ENCODE results near the gene AGAP1.

AGAP1 gene

GRCh38 chr2:235893129-235893698 is 399.4 kb downstream of the AGAP1 start:
- Histone ChIP-seq H3K36me3 (ENCODE audit: control insufficient read depth in 1 of 2, insufficient read depth in 2 of 2, low read length in 2 of 2) (peaks cover 10 to 38% of the 10 kb centered on the region in 2 donors), H3K27ac (ENCODE audit: low read depth, low read length) (no peak overlapping the region), H3K9ac (ENCODE audit: low read depth in 1 of 2, low read length in 2 of 2) (no peak overlapping the region), H3K9me3 (ENCODE audit: control insufficient read depth in 1 of 2, low read length in 2 of 2) (no peaks in the 10 kb centered on the region), H3K27me3 (ENCODE audit: control insufficient read depth in 1 of 2, insufficient read depth in 2 of 2, low read length in 2 of 2) (no peaks in the 10 kb centered on the region), H3K4me3 (ENCODE audit: low read depth in 1 of 2, low read length in 2 of 2) (no peak overlapping the region), H3K4me1 (ENCODE audit: control insufficient read depth in 1 of 2, insufficient read depth in 2 of 2, low read length in 2 of 2) (no peaks in the 10 kb centered on the region)

- Histone ChIP-seq H3K9ac (ENCODE audit: low read depth in 1 of 2, low read length in 2 of 2) (no peak overlapping the region), H3K4me3 (ENCODE audit: low read depth in 1 of 2, low read length in 2 of 2) (no peak overlapping the region), H3K9me3 (ENCODE audit: control insufficient read depth in 1 of 2, low read length in 2 of 2) (no peaks in the 10 kb centered on the region), H3K27me3 (ENCODE audit: control insufficient read depth in 1 of 2, insufficient read depth in 2 of 2, low read length in 2 of 2) (no peaks in the 10 kb centered on the region), H3K36me3 (ENCODE audit: control insufficient read depth in 1 of 2, insufficient read depth in 2 of 2, low read length in 2 of 2) (peaks cover 10 to 38% of the 10 kb centered on the region in 2 donors), H3K4me1 (ENCODE audit: control insufficient read depth in 1 of 2, insufficient read depth in 2 of 2, low read length in 2 of 2) (no peaks in the 10 kb centered on the region), H3K27ac (ENCODE audit: low read depth, low read length) (no peak overlapping the region)
Observed at GRCh38 chr2:235894839-235895238, 401.0 kb downstream of the AGAP1 start.

GRCh38 chr2:235896061-235896460 is 402.2 kb downstream of the AGAP1 start:
- no peaks in the 10 kb centered on the region for H3K9me3 ChIP-seq (ENCODE audit: control insufficient read depth in 1 of 2, low read length in 2 of 2)
- H3K36me3 ChIP-seq (ENCODE audit: control insufficient read depth in 1 of 2, insufficient read depth in 2 of 2, low read length in 2 of 2) = peaks cover 10 to 36% of the 10 kb centered on the region in 2 donors
- H3K4me1 ChIP-seq (ENCODE audit: control insufficient read depth in 1 of 2, insufficient read depth in 2 of 2, low read length in 2 of 2) = no peaks in the 10 kb centered on the region
- no peak overlapping the region for H3K27ac ChIP-seq (ENCODE audit: low read depth, low read length)
- H3K4me3 ChIP-seq (ENCODE audit: low read depth in 1 of 2, low read length in 2 of 2) = no peak overlapping the region
- no peaks in the 10 kb centered on the region for H3K27me3 ChIP-seq (ENCODE audit: control insufficient read depth in 1 of 2, insufficient read depth in 2 of 2, low read length in 2 of 2)
- no peak overlapping the region for H3K9ac ChIP-seq (ENCODE audit: low read depth in 1 of 2, low read length in 2 of 2)

- H3K4me3 ChIP-seq (ENCODE audit: low read depth in 1 of 2, low read length in 2 of 2) = no peak overlapping the region
- peaks cover 10 to 26% of the 10 kb centered on the region in 2 donors for H3K36me3 ChIP-seq (ENCODE audit: control insufficient read depth in 1 of 2, insufficient read depth in 2 of 2, low read length in 2 of 2)
- H3K9me3 ChIP-seq (ENCODE audit: control insufficient read depth in 1 of 2, low read length in 2 of 2) = no peaks in the 10 kb centered on the region
- H3K9ac ChIP-seq (ENCODE audit: low read depth in 1 of 2, low read length in 2 of 2) = no peak overlapping the region
- H3K4me1 ChIP-seq (ENCODE audit: control insufficient read depth in 1 of 2, insufficient read depth in 2 of 2, low read length in 2 of 2) = no peaks in the 10 kb centered on the region
- no peak overlapping the region for H3K27ac ChIP-seq (ENCODE audit: low read depth, low read length)
- no peaks in the 10 kb centered on the region for H3K27me3 ChIP-seq (ENCODE audit: control insufficient read depth in 1 of 2, insufficient read depth in 2 of 2, low read length in 2 of 2)
Observed at GRCh38 chr2:235897992-235898391, 404.1 kb downstream of the AGAP1 start.

- Histone ChIP-seq H3K4me3 (ENCODE audit: low read depth in 1 of 2, low read length in 2 of 2) (no peak overlapping the region), H3K27ac (ENCODE audit: low read depth, low read length) (no peak overlapping the region), H3K9me3 (ENCODE audit: control insufficient read depth in 1 of 2, low read length in 2 of 2) (no peaks in the 10 kb centered on the region), H3K36me3 (ENCODE audit: control insufficient read depth in 1 of 2, insufficient read depth in 2 of 2, low read length in 2 of 2) (peaks cover 8 to 18% of the 10 kb centered on the region in 2 donors), H3K4me1 (ENCODE audit: control insufficient read depth in 1 of 2, insufficient read depth in 2 of 2, low read length in 2 of 2) (no peaks in the 10 kb centered on the region), H3K27me3 (ENCODE audit: control insufficient read depth in 1 of 2, insufficient read depth in 2 of 2, low read length in 2 of 2) (no peaks in the 10 kb centered on the region), H3K9ac (ENCODE audit: low read depth in 1 of 2, low read length in 2 of 2) (no peak overlapping the region)
Observed at GRCh38 chr2:235898766-235899165, 404.9 kb downstream of the AGAP1 start.

- Histone ChIP-seq H3K4me1 (ENCODE audit: control insufficient read depth in 1 of 2, insufficient read depth in 2 of 2, low read length in 2 of 2) (no peaks in the 10 kb centered on the region), H3K27ac (ENCODE audit: low read depth, low read length) (no peak overlapping the region), H3K27me3 (ENCODE audit: control insufficient read depth in 1 of 2, insufficient read depth in 2 of 2, low read length in 2 of 2) (no peaks in the 10 kb centered on the region), H3K4me3 (ENCODE audit: low read depth in 1 of 2, low read length in 2 of 2) (no peak overlapping the region), H3K36me3 (ENCODE audit: control insufficient read depth in 1 of 2, insufficient read depth in 2 of 2, low read length in 2 of 2) (no peaks in the 10 kb centered on the region), H3K9ac (ENCODE audit: low read depth in 1 of 2, low read length in 2 of 2) (no peak overlapping the region), H3K9me3 (ENCODE audit: control insufficient read depth in 1 of 2, low read length in 2 of 2) (no peaks in the 10 kb centered on the region)
Observed at GRCh38 chr2:235900631-235901030, 406.8 kb downstream of the AGAP1 start.

- Histone ChIP-seq H3K4me3 (ENCODE audit: low read depth in 1 of 2, low read length in 2 of 2) (no peak overlapping the region), H3K9me3 (ENCODE audit: control insufficient read depth in 1 of 2, low read length in 2 of 2) (no peaks in the 10 kb centered on the region), H3K27me3 (ENCODE audit: control insufficient read depth in 1 of 2, insufficient read depth in 2 of 2, low read length in 2 of 2) (no peaks in the 10 kb centered on the region), H3K4me1 (ENCODE audit: control insufficient read depth in 1 of 2, insufficient read depth in 2 of 2, low read length in 2 of 2) (no peaks in the 10 kb centered on the region), H3K9ac (ENCODE audit: low read depth in 1 of 2, low read length in 2 of 2) (no peak overlapping the region), H3K36me3 (ENCODE audit: control insufficient read depth in 1 of 2, insufficient read depth in 2 of 2, low read length in 2 of 2) (no peaks in the 10 kb centered on the region), H3K27ac (ENCODE audit: low read depth, low read length) (no peak overlapping the region)
Observed at GRCh38 chr2:235901243-235901642, 407.4 kb downstream of the AGAP1 start.

- Histone ChIP-seq H3K36me3 (ENCODE audit: control insufficient read depth in 1 of 2, insufficient read depth in 2 of 2, low read length in 2 of 2) (peaks cover 0 to 9% of the 10 kb centered on the region in 2 donors), H3K4me1 (ENCODE audit: control insufficient read depth in 1 of 2, insufficient read depth in 2 of 2, low read length in 2 of 2) (no peaks in the 10 kb centered on the region), H3K27ac (ENCODE audit: low read depth, low read length) (no peak overlapping the region), H3K9ac (ENCODE audit: low read depth in 1 of 2, low read length in 2 of 2) (no peak overlapping the region), H3K9me3 (ENCODE audit: control insufficient read depth in 1 of 2, low read length in 2 of 2) (no peaks in the 10 kb centered on the region), H3K27me3 (ENCODE audit: control insufficient read depth in 1 of 2, insufficient read depth in 2 of 2, low read length in 2 of 2) (no peaks in the 10 kb centered on the region), H3K4me3 (ENCODE audit: low read depth in 1 of 2, low read length in 2 of 2) (no peak overlapping the region)
Observed at GRCh38 chr2:235903782-235904584, 410.1 kb downstream of the AGAP1 start.

- no peaks in the 10 kb centered on the region for H3K9me3 ChIP-seq (ENCODE audit: control insufficient read depth in 1 of 2, low read length in 2 of 2)
- H3K27ac ChIP-seq (ENCODE audit: low read depth, low read length) = no peak overlapping the region
- H3K9ac ChIP-seq (ENCODE audit: low read depth in 1 of 2, low read length in 2 of 2) = no peak overlapping the region
- H3K27me3 ChIP-seq (ENCODE audit: control insufficient read depth in 1 of 2, insufficient read depth in 2 of 2, low read length in 2 of 2) = no peaks in the 10 kb centered on the region
- peaks cover 0 to 12% of the 10 kb centered on the region in 2 donors for H3K36me3 ChIP-seq (ENCODE audit: control insufficient read depth in 1 of 2, insufficient read depth in 2 of 2, low read length in 2 of 2)
- H3K4me1 ChIP-seq (ENCODE audit: control insufficient read depth in 1 of 2, insufficient read depth in 2 of 2, low read length in 2 of 2) = no peaks in the 10 kb centered on the region
- H3K4me3 ChIP-seq (ENCODE audit: low read depth in 1 of 2, low read length in 2 of 2) = no peak overlapping the region
Observed at GRCh38 chr2:235904585-235904931, 410.7 kb downstream of the AGAP1 start.

GRCh38 chr2:235908826-235909225 is 415.0 kb downstream of the AGAP1 start:
- Histone ChIP-seq H3K27me3 (ENCODE audit: control insufficient read depth in 1 of 2, insufficient read depth in 2 of 2, low read length in 2 of 2) (no peaks in the 10 kb centered on the region), H3K4me1 (ENCODE audit: control insufficient read depth in 1 of 2, insufficient read depth in 2 of 2, low read length in 2 of 2) (no peaks in the 10 kb centered on the region), H3K27ac (ENCODE audit: low read depth, low read length) (no peak overlapping the region), H3K9me3 (ENCODE audit: control insufficient read depth in 1 of 2, low read length in 2 of 2) (no peaks in the 10 kb centered on the region), H3K9ac (ENCODE audit: low read depth in 1 of 2, low read length in 2 of 2) (no peak overlapping the region), H3K36me3 (ENCODE audit: control insufficient read depth in 1 of 2, insufficient read depth in 2 of 2, low read length in 2 of 2) (peaks cover 3 to 12% of the 10 kb centered on the region in 2 donors), H3K4me3 (ENCODE audit: low read depth in 1 of 2, low read length in 2 of 2) (no peak overlapping the region)

Measured in duodenal mucosa (tissue), 2 donors.